MM.1S (cell line): Measurements from ENCODE around the gene C17orf78.

Source experiments
- CTCF ChIP-seq: fragments of 300-600 bp; sonication (generic); IDR thresholded peaks from 2 replicates; pipeline ENCODE4 v1.5.1; 2016; ENCODE audit warnings: antibody characterized with exemption, low read length, mixed read lengths
- EZH2 ChIP-seq: fragments of 300-600 bp; sonication (generic); optimal IDR thresholded peaks from 2 replicates; pipeline ENCODE3; 2017; ENCODE audit warnings: low read depth, mild to moderate bottlenecking, antibody characterized with exemption, low read length, mixed read lengths

DNA sequence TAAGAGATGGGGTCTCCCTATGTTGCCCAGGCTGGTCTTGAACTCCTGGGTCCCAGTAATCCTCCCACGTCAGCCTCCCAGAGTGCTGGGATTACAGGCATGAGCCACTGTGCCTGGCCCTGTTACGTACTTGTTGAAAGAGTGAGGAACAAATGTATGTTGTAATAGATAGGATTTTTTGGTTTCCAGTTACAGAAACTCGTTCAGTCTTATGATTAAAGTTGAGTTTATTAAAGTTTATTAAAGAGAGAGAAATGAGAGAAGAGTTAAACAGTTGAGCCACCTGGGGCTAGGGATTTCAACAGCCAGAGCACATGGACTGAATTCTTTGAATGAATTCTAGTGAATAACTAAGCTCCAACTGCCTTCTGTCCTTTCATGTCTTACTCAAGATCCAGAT, 34.6 kb downstream of the C17orf78 start:
- TF ChIP-seq CTCF, result no peak
- TF ChIP-seq EZH2, result no peak
